Measurements from ENCODE around the gene MTA2. TPM values are rescaled to one million over a fixed set of nuclear protein-coding genes. Genes with fewer than 3 reads are reported as not detected.

Gene MTA2
- total and polyA plus RNA-seq, 2 of the 8 experiments (the other 6 are each of a cell fraction or from before 2014, with no cell fraction given), result 25.7 to 114 TPM

DNA sequence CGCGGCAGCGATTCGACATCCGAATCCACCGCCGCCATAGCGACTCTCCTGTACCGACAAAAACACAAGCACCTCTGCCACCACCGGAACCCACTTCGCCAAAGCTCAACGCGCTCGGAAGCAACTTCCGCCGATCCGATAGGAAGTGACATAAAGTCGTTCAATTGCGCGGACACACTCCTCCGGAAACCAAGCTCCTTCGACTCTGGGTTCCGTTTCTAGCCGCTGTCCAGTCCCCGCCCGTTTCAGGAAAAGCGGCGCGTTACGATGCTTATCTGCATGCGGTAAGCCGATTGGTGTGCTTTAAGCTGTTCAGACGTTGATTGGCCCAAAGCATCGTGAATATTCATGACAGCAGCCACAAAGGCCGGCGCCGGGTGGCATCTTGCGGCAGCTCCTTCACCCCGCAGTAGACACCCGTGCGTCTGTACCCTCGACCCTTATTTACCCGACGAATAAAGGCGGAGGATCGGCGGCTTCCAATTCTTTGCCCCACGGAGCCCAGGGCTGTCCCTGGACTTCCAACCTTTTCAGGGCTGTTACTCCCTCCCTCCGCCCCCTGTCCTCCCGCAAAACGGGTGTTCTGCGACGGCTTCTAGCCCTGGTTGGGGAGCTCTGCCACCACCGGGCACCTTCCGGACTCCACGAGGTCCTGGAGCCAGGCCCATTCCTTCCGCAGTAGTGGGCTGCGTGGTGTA lies 10.1 kb downstream of the MTA2 start, which contains the start of gene TUT1:
TSS of gene TUT1 (minus strand) at position 76 of the 698 bp plus-strand sequence. CDS start at position 38, 38 bp downstream.
- peak within 1 kb of the TSS; percentile 57; the same call in 1 of the 2 replicates for H2BK5ac ChIP-seq (ENCODE audit: low read depth, low read length)
- peak within 1 kb of the TSS; percentile 89 to 97 (median 94) for H3K4me3 ChIP-seq (ENCODE audit: extremely low read depth in 1 of 4, insufficient read depth in 2 of 4, low read depth in 3 of 4, low read length in 4 of 4)
- DNase-seq (ENCODE audit: low read depth in 1 of 2, low spot score in 2 of 2) (peak; percentile 93 to 97), FAIRE-seq (peak; percentile 87)
- H2BK15ac ChIP-seq (ENCODE audit: low read length), result peak within 1 kb of the TSS; percentile 85
- H3K56ac ChIP-seq (replicated peaks; ENCODE audit: insufficient read length, low read depth, low read length), result peak within 1 kb of the TSS; percentile 67
- peak within 1 kb of the TSS; percentile 72 for H3K27ac ChIP-seq (ENCODE audit: low read depth, low read length)
- no peaks in the 10 kb centered on the region for H3K79me1 ChIP-seq (ENCODE audit: low read depth, low read length)
- peak within 1 kb of the TSS; percentile 90 for H4K8ac ChIP-seq (ENCODE audit: extremely low read depth, insufficient read depth, low read length)
- H4K91ac ChIP-seq (replicated peaks; ENCODE audit: insufficient read length, low read length), result no peak within 1 kb of the TSS
- H3K18ac ChIP-seq (ENCODE audit: extremely low read depth, low read length), result peak within 1 kb of the TSS; percentile 49
- ChIA-PET CTCF (ENCODE audit: partially characterized antibody) (interaction anchor here (0.8 to 7.2 kb wide), 25 partner anchors 9 to 1660 kb away, joined by 3 to 97 read pairs (median 4); partner anchors contain the start of genes C11orf98, CSKMT, EML3 and MTA2), POLR2A (ENCODE audit: partially characterized antibody) (interaction anchor here (0.6 to 12.3 kb wide), 51 partner anchors 8 to 722 kb away, joined by 3 to 235 read pairs (median 6); partner anchors contain the start of genes B3GAT3, BSCL2, C11orf98 and CSKMT)
- H3K23me2 ChIP-seq (ENCODE audit: low read depth, low read length), result peaks cover 6% of the 10 kb centered on the region
- H3K14ac ChIP-seq (ENCODE audit: insufficient read length), result no peak within 1 kb of the TSS
- no peak within 1 kb of the TSS for H2BK120ac ChIP-seq (replicated peaks; ENCODE audit: low read depth, low read length)
- peak within 1 kb of the TSS; percentile 87 to 90 for H3K4me2 ChIP-seq (ENCODE audit: insufficient read depth in 1 of 2, low read depth in 2 of 2, low read length in 2 of 2)
- H2AK5ac ChIP-seq (ENCODE audit: low read depth, low read length), result peak within 1 kb of the TSS; percentile 87; the same call in 1 of the 2 replicates
- H4K20me1 ChIP-seq (replicated peaks in 1 of 2; ENCODE audit: control insufficient read depth in 1 of 2, insufficient read depth in 2 of 2, low read length in 2 of 2), result peaks cover 1 to 6% of the 10 kb centered on the region in 2 experiments
- peak within 1 kb of the TSS; percentile 23 for H3K4ac ChIP-seq (replicated peaks; ENCODE audit: insufficient read length, low read depth, low read length)
- 2% methylated on average over 58 of the region's 58 CpGs; no CpG with 5 or more reads in 1 of the 2 experiments for WGBS, 2 experiments (ENCODE audit: extremely low coverage in 1 of 2, insufficient coverage in 1 of 2, insufficient read length in 1 of 2, insufficient replicate concordance in 2 of 2, low coverage in 1 of 2, low lambda C conversion rate in 2 of 2, missing lambda C conversion rate in 1 of 2)
- H3K36me3 ChIP-seq (ENCODE audit: control insufficient read depth in 2 of 4, insufficient read depth in 4 of 4, low read length in 3 of 4), result peaks cover 19 to 50% (median 24%) of the 10 kb centered on the region in 4 experiments
- no peak within 1 kb of the TSS for H2BK20ac ChIP-seq (ENCODE audit: low read length)
- H3K79me2 ChIP-seq (ENCODE audit: control insufficient read depth in 1 of 2, insufficient read depth in 2 of 2, low read length in 2 of 2), result peaks cover 0 to 14% of the 10 kb centered on the region in 2 experiments; a peak in 2 of 4 replicates
- H2AFZ ChIP-seq (ENCODE audit: low read length), result no peak within 1 kb of the TSS
- peaks cover 0 to 3% (median under 1%) of the 10 kb centered on the region in 4 experiments; a peak in 5 of 7 replicates for H3K4me1 ChIP-seq (replicated peaks in 1 of 4; ENCODE audit: control insufficient read depth in 3 of 4, insufficient read depth in 4 of 4, low read length in 3 of 4)
- peak within 1 kb of the TSS; percentile 78; the same call in 1 of the 2 replicates for H2BK12ac ChIP-seq (ENCODE audit: low read depth, low read length)
- H3K27me3 ChIP-seq (replicated peaks in 1 of 4; ENCODE audit: control insufficient read depth in 3 of 4, extremely low read depth in 1 of 4, insufficient read depth in 3 of 4, low read length in 3 of 4), result no peaks in the 10 kb centered on the region
- no peak within 1 kb of the TSS for H3K23ac ChIP-seq (ENCODE audit: insufficient read length)
- peak within 1 kb of the TSS; percentile 25 for H4K5ac ChIP-seq (ENCODE audit: insufficient read length, low read depth, low read length)
- no peaks in the 10 kb centered on the region for H3K9me3 ChIP-seq (ENCODE audit: insufficient read depth in 2 of 2, low read depth in 1 of 2, low read length in 1 of 2)
- H3K9ac ChIP-seq (replicated peaks in 1 of 4; ENCODE audit: extremely low read depth in 1 of 4, low read depth in 3 of 4, low read length in 3 of 4), result peak within 1 kb of the TSS; percentile 73 to 90 (median 80)
- TF ChIP-seq FOSL1 (IDR thresholded peaks at IDR 0.05; ENCODE audit: insufficient read depth, low read depth, low read length), result no peak
- TF ChIP-seq GABPA (IDR thresholded peaks at IDR 0.05; ENCODE audit: borderline replicate concordance, insufficient read depth, low read length), result peak; percentile 99
- TF ChIP-seq TCF12 (IDR thresholded peaks at IDR 0.05; ENCODE audit: low read depth, low read length), result no peak
- TF ChIP-seq PHF8 (conservative IDR thresholded peaks at IDR 0.05; ENCODE audit: low read depth, low read length), result peak; percentile 42
- peak; percentile 49; the same call in 1 of the 2 replicates for TF ChIP-seq SRF (IDR thresholded peaks at IDR 0.05; ENCODE audit: low read depth, low read length)
- no peak for TF ChIP-seq CBX8 (IDR thresholded peaks at IDR 0.05; ENCODE audit: borderline replicate concordance, low read depth, low read length)
- TF ChIP-seq EGR1 (IDR thresholded peaks at IDR 0.05; ENCODE audit: borderline replicate concordance, low read depth, low read length), result no peak
- TF ChIP-seq KDM4A (IDR thresholded peaks at IDR 0.05; ENCODE audit: low read depth, low read length, severe bottlenecking), result peak; percentile 32
- no peak for TF ChIP-seq HDAC6 (IDR thresholded peaks at IDR 0.05; ENCODE audit: low read depth, low read length)
- peak; percentile 82; the same call in 1 of the 2 replicates for TF ChIP-seq YY1 (IDR thresholded peaks at IDR 0.05; ENCODE audit: low read depth, low read length)
- TF ChIP-seq CBX5 (IDR thresholded peaks at IDR 0.05; ENCODE audit: low read depth, low read length), result no peak

All from H1 (cell line).